SU-DHL-6 (cell line): ENCODE measurements around the gene CCDC9.

ENCODE experiments used
- EZH2phosphoT487 ChIP-seq: fragments of 200-600 bp; sonication (generic), shearing (Covaris generic); conservative IDR thresholded peaks from 2 replicates; pipeline ENCODE4 v1.6.1; 2018; ENCODE audit warnings: mild to moderate bottlenecking, antibody characterized with exemption, low read length, moderate library complexity, mixed read lengths
- TF ChIP-seq, protein P1 (sequence below): fragments of 200-600 bp; sonication (generic); IDR thresholded peaks from one replicate; pipeline ENCODE4 v1.5.1; 2017; ENCODE audit warnings: antibody characterized with exemption, mild to moderate bottlenecking, low read length, moderate library complexity; ENCODE audit not compliant: insufficient read depth, poor library complexity, severe bottlenecking

DNA sequence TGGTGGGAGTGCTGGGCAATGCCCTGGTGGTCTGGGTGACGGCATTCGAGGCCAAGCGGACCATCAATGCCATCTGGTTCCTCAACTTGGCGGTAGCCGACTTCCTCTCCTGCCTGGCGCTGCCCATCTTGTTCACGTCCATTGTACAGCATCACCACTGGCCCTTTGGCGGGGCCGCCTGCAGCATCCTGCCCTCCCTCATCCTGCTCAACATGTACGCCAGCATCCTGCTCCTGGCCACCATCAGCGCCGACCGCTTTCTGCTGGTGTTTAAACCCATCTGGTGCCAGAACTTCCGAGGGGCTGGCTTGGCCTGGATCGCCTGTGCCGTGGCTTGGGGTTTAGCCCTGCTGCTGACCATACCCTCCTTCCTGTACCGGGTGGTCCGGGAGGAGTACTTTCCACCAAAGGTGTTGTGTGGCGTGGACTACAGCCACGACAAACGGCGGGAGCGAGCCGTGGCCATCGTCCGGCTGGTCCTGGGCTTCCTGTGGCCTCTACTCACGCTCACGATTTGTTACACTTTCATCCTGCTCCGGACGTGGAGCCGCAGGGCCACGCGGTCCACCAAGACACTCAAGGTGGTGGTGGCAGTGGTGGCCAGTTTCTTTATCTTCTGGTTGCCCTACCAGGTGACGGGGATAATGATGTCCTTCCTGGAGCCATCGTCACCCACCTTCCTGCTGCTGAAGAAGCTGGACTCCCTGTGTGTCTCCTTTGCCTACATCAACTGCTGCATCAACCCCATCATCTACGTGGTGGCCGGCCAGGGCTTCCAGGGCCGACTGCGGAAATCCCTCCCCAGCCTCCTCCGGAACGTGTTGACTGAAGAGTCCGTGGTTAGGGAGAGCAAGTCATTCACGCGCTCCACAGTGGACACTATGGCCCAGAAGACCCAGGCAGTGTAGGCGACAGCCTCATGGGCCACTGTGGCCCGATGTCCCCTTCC lies 63.9 kb downstream of the CCDC9 start:
- TF ChIP-seq, protein P1, sequence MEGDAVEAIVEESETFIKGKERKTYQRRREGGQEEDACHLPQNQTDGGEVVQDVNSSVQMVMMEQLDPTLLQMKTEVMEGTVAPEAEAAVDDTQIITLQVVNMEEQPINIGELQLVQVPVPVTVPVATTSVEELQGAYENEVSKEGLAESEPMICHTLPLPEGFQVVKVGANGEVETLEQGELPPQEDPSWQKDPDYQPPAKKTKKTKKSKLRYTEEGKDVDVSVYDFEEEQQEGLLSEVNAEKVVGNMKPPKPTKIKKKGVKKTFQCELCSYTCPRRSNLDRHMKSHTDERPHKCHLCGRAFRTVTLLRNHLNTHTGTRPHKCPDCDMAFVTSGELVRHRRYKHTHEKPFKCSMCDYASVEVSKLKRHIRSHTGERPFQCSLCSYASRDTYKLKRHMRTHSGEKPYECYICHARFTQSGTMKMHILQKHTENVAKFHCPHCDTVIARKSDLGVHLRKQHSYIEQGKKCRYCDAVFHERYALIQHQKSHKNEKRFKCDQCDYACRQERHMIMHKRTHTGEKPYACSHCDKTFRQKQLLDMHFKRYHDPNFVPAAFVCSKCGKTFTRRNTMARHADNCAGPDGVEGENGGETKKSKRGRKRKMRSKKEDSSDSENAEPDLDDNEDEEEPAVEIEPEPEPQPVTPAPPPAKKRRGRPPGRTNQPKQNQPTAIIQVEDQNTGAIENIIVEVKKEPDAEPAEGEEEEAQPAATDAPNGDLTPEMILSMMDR, result no peak
- TF ChIP-seq EZH2phosphoT487, result no peak
